GM19240 (cell line): ENCODE data around the gene TBRG4.

Experiments
- DNase-seq: peaks from one replicate; pipeline ENCODE4 v3.0.0; 2011; ENCODE audit warnings: low spot score; ENCODE audit not compliant: insufficient read length

TBRG4 gene

GRCh38 chr7:45055594-45056219 is 55.8 kb downstream of the TBRG4 start:
- no peak for DNase-seq

GRCh38 chr7:45055016-45055415 is 56.5 kb downstream of the TBRG4 start:
- DNase-seq = no peak

GRCh38 chr7:45054442-45054841 is 57.1 kb downstream of the TBRG4 start:
- DNase-seq = no peak

- DNase-seq = no peak
These were observed 57.6 kb downstream of the TBRG4 start for GRCh38 chr7:45053941-45054340.

- no peak for DNase-seq
These were observed 58.1 kb downstream of the TBRG4 start for GRCh38 chr7:45053401-45053800.

- DNase-seq = no peak
These were observed 59.5 kb downstream of the TBRG4 start for GRCh38 chr7:45052011-45052410.

GRCh38 chr7:45050198-45050597 is 61.3 kb downstream of the TBRG4 start:
- DNase-seq = no peak
